Frontal cortex (tissue), 4 donors: ENCODE data around the gene ASTL. TPM values are rescaled to one million over a fixed set of nuclear protein-coding genes. Genes with fewer than 3 reads are reported as not detected.
"Not testable (repeated sequence)": the region's sequence is repeated elsewhere in the genome, so short reads cannot be mapped to it uniquely, and the experiment has no call there.

ENCODE experiments used
- DNase-seq, 2 donors: peaks; one replicate each; pipeline ENCODE4 v3.0.0; 2012; ENCODE audit warnings: low spot score in 2 of 2
- FAIRE-seq: peaks from 2 replicates; lab custom pipeline; 2012; peaks lifted over from hg19 to GRCh38; lab: Jason Lieb, UNC
- total RNA-seq: library from RNA; depleted of rRNA; stranded (reverse); fragments of >200 nt; gene quantifications from one replicate; pipeline ENCODE4 v1.2.3, GENCODE V29; 2014
- donor health status: control.
- donor health status: control.
- donor health status: control.

The ASTL gene
- total RNA-seq, 1 donor from 2014 or later = not detected

GRCh38 chr2:96160366-96160765 is 22.1 kb upstream of the ASTL start:
- FAIRE-seq, DNase-seq: not testable (repeated sequence)

GRCh38 chr2:96159084-96159830 is 21.0 kb upstream of the ASTL start:
- DNase-seq = peak in 1 of 2 donors; percentile 5
- no peak for FAIRE-seq

- DNase-seq = no peak
- FAIRE-seq = no peak
These were observed 20.2 kb upstream of the ASTL start for GRCh38 chr2:96158554-96158940.

- peak in 1 of 2 donors; percentile 4 for DNase-seq
- no peak for FAIRE-seq
These were observed 19.6 kb upstream of the ASTL start for GRCh38 chr2:96157649-96158553.

GRCh38 chr2:96156926-96157648 is 18.8 kb upstream of the ASTL start:
- FAIRE-seq (no peak), DNase-seq (peak in 1 of 2 donors; percentile 4)

GRCh38 chr2:96156011-96156820 is 17.9 kb upstream of the ASTL start:
- DNase-seq = no peak
- no peak for FAIRE-seq

- DNase-seq = no peak
- FAIRE-seq = no peak
These were observed 16.4 kb upstream of the ASTL start for GRCh38 chr2:96154506-96155380.

- no peak for DNase-seq
These were observed 15.7 kb upstream of the ASTL start for GRCh38 chr2:96153991-96154431.

GRCh38 chr2:96153291-96153713 is 15.0 kb upstream of the ASTL start:
- DNase-seq = no peak
- FAIRE-seq = no peak

More at GRCh38 chr2:96153991-96154431, 15.7 kb upstream of the ASTL start:
- no peak for FAIRE-seq

- no peak for FAIRE-seq
These were observed 14.2 kb upstream of the ASTL start for GRCh38 chr2:96152304-96153161.

GRCh38 chr2:96151595-96152303 is 13.4 kb upstream of the ASTL start:
- DNase-seq (no peak), FAIRE-seq (no peak)

More at GRCh38 chr2:96152304-96153161, 14.2 kb upstream of the ASTL start:
- no peak for DNase-seq

- DNase-seq = no peak
- FAIRE-seq = no peak
These were observed 12.7 kb upstream of the ASTL start for GRCh38 chr2:96150791-96151594.

- FAIRE-seq (no peak), DNase-seq (no peak)
These were observed 11.8 kb upstream of the ASTL start for GRCh38 chr2:96150007-96150640.

- peak in 1 of 2 donors; percentile 70 for DNase-seq
- FAIRE-seq = no peak
These were observed 10.3 kb upstream of the ASTL start for GRCh38 chr2:96148410-96149217.
